Activated CD8-positive, alpha-beta memory T cell treated with anti-CD3 and anti-CD28 coated beads for 36 hours (primary cell): ENCODE measurements around the gene PSAT1. TPM values are rescaled to one million over a fixed set of nuclear protein-coding genes. Genes with fewer than 3 reads are reported as not detected.

ENCODE experiments used
- CTCF ChIA-PET: fragments of 350-600 bp; sonication (Branson Sonifier 250); formaldehyde crosslinking; loops from one replicate; lab custom pipeline; 2021; ENCODE audit warnings: antibody characterized with exemption; lab: Charles Lee
- POLR2A ChIA-PET: fragments of 350-600 bp; sonication (Branson Sonifier 250); formaldehyde crosslinking; loops from one replicate; lab custom pipeline; 2021; ENCODE audit warnings: antibody characterized with exemption; lab: Charles Lee
- total RNA-seq, 2 experiments: library from RNA; stranded (reverse); gene quantifications; one replicate each; pipeline ENCODE4 v1.2.3, GENCODE V29; 2021

PSAT1 gene
- total RNA-seq, 2 experiments from 2014 or later, result 160 to 163 TPM

DNA sequence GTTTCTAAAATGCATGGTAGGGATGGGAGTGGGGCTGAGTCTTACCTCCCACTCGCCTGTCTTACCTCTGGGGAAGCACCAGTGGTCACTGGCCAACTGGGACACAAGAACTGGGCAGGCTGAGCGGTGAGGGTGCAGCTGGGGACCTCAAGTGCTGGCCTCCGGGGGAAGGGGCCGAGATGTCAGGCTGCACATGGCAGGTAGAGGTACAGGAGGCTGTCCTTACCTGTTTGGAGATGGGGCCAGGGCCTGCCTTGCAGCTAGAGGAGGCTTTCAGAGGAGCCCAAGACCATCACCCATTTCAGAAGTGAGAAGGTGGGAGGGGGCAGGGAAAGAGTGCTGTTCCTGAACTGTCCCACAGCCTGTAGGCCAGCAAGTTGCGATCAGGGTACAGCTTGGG lies 14.2 kb downstream of the PSAT1 start:
- POLR2A ChIA-PET, result no interaction called here
- CTCF ChIA-PET, result no interaction called here

DNA sequence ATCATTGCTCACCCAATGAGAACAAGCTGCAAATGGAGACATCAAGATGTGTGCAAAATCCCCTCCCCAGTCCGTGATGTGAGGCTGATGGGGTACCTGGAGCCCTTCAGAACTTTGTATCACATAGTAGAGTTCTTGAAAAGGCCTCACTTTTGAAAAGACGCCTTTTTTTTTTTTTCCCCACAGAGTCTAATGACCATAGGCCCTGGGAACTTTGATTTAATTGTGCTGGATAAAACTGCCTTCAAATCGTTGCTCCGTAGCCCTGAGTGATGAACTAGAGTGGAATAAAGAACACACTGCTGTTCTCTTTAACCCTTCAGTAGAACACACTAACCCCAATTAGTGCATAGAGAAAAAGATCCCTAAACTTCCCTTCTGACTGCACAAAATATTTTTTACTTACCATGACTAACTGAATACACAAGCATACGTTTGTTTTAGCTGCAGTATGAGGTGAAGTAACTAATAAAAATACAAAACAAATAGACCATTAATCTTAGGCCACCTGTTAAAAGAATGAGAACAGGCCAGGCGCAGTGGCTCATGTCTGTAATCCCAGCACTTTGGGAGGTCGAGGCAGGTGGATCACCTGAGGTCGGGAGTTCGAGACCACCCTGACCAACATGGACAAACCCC lies 15.1 kb downstream of the PSAT1 start:
- ChIA-PET POLR2A (no interaction called here), CTCF (no interaction called here)

DNA sequence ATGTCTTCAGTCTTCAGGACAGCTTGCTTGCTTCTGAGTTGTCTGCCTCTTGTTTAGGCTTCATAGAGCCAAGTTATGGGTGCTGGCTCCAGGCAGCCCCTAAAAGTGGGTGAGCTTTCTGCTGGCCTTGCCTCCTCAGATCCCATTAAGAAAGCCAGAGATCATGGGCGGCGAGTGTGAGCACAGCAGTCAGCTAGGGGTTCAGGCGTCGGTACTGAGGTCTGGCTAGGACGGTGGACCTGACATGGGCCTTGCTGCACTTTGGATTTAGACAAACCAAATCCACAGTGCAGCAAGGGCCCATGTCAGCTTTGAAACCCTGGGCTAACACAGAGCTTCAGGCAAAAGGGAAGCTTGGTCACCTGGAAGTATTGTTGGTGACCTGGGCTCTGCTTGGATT lies 17.6 kb downstream of the PSAT1 start:
- ChIA-PET CTCF (no interaction called here), POLR2A (interaction anchor here (0.9 to 1.3 kb wide), 2 partner anchors 17 to 18 kb away, joined by 3 to 7 read pairs; partner anchors contain the start of gene PSAT1)

DNA sequence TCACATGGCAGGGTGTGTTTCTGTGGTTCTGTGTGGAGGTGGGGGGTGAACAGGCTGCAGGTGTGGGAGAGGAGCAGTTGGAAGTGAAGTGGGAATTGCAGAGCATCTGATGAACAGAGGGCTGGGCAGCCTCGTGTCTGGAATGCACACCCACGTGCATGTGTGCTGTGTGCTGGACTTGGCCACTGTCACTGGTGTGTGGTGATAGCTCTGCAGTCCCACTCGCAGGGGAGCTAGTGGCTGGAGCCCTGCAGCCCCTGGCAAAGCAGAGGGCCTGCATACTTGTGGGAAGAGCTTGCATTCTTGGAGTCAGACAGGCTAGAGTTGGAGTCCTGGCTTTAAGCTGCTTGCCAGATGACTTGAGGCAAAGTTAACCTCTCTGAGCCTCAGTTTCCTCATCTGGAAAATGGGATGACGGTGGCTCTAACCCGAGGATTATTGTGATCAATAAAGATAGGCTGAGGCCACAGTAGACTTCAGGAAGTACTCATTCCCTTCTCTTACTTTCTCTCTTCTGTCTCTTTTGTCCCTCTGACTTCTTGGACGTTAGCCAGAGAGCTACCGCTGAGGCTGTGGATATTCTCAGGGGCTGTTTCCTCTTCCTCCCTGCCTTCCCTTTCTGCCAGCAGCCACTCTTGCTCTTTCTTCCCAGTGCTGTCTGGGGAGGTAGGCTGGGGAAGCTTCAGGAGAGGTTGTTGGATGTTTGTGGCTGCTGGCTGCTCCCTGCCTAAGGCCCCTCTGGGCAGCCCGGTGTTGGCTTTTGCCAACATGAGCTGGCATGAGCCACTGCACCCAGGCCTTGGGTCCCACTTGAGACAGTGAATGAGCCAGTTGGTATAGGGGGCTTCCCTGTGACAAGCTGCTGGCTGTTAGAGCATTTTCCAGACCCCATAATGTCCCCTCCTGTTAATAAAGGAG lies 18.3 kb downstream of the PSAT1 start:
- ChIA-PET POLR2A (interaction anchor here (0.9 to 1.3 kb wide), 2 partner anchors 18 kb away, joined by 3 to 7 read pairs; partner anchors contain the start of gene PSAT1), CTCF (interaction anchor here (1.3 kb wide), 1 partner anchor 17 kb away, joined by 3 read pairs; no protein-coding TSS in a partner anchor)

DNA sequence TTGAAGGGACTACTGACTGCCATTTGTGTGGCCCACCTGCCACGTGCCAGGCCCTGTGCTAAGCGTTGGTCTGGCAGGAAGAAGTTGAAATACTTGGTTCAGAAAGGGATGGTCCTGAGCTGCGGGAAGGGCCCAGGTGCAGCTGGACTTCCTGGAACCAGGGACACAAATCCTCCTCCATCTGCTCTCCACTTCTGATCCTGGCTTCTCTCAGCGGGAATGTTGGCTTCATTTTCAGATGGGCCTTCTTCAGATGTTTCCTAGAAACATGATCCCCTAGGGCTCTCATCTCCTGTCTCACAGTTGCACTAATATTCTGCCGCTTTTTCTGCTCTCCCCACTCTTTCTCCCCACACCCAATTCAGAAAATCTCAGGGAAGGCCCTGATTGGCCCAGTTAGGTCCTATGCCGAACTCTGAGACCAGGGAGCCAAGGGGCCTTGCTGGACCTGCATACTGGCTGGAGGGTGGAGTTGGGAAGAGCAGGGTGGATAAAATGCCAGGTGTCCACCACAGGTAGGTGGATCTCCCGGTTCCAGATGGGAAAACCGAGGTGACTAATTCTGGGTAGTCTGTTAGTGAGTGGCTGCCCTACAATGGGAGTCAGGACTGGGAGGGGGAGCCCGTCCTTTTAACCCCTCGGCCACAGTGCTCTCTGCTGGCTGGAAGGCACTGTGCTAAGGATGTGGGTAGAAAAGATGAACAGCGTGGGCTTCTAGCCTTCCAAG lies 19.4 kb downstream of the PSAT1 start:
- ChIA-PET CTCF (interaction anchor here (1.3 kb wide), 1 partner anchor 18 kb away, joined by 3 read pairs; no protein-coding TSS in a partner anchor), POLR2A (no interaction called here)

DNA sequence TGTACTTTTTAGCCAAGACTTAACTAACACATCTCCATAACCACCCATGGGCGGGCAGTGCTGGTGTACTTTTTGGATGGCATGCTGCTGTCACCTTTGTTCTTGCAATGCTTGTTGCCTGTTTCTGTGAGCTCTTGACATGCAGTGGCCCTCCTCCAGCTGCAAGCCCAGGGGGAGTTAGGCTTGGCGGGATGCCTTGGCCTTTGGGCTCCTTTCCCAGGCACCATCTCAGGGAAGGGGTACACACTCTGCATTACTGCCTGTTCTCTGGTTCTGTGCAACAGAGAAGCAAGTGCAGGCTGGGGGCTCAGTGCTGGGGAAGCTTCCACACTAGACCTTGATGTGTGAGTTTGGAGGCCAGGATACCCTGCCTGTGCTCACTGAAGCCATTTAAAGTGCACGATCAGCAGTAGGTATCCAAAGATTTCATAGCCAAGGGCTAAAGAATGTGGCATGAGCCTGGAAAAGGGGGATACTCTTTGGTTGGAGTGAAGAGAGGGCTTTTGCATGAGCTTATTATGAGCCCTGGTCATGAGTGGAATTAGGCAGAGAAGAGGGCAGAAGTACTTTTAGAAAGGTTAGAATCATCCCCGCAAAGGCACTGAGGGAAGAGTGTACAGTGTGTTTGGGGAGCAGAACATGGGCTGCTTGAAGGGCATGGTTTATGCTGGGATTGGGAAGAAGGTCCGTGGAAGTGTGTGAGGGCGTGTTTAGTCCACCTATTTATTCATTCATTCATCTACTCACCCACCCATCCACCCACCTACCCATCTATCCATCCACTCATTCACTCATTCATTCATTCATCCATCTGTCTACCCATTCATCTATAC lies 22.5 kb downstream of the PSAT1 start:
- ChIA-PET CTCF (no interaction called here), POLR2A (no interaction called here)

DNA sequence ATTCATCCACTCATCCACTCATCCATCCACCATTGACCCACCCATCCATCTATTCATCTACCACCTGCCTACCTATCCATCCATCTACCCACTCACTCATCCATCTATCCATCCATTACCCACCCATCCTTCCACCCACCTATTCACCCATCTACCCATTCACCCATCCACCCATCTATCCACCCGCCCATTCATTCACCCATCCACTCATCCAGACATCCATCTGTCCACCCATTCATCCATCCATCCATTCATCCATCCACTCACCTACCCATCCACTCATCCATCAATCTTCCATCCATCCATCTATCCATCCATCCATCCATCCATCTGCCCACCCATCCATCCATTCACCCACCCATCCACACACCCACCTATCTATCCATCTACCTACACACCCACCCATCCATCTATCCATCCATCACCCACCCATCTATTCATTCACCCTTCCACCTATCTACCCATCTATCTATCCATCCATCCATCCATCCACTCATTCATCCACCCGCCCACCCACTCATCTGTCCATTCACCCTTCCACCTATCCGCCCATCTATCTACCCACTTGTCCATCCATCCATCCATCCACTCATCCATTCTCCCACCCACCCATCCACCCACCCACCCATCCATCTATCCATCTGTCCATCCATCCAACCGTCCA lies 23.2 kb downstream of the PSAT1 start:
- ChIA-PET CTCF (no interaction called here), POLR2A (no interaction called here)

DNA sequence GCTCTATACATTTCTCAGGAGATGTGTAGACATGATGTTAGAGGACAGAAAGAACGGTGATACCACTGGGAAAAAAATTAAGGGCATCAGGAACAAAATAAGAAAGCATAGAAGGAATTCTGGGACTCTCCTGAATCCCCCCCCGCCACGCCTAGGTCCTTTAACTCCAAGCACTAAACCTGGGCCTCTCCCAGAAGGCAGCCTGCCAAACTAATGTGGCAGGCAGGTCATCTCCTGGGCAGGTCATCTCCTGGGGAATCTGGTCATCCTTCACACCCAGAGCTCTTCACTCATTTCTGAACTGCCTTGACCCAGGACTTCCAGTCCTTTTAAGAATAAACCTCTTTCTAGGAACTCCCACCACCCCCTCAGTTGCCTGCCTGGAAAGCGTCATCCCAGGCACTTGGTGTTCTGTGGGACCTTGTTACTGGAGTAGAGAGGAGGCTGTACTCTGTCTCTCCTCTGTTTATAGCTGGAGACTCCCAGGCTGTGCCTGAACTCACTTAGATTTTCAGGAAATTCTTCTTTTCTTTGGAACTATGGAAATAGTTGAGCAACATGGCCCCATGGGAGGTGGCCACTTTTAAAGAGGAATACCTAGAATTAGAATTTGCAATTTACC lies 24.1 kb downstream of the PSAT1 start:
- CTCF ChIA-PET, result interaction anchor here (1.0 kb wide), 1 partner anchor 73 kb away, joined by 3 read pairs; no protein-coding TSS in a partner anchor
- POLR2A ChIA-PET, result no interaction called here

DNA sequence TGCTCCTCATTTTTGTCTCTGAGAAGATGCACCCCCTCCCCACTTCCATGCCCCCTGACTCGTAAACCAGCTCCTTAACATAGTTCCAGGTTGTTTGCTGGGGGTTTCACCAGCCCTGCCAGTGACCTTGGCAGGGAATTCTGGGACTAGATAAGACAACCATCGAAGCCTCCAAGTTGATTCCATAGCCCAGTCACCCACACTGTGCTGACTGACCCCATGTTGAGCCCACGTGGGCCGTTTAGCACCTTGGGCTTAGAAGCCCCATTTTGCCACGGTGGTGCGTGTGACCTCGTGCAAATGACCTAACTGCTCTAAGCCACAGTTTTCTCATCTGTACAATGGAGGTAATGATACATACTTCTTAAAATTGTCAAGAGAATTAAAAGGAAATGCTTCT lies 24.6 kb downstream of the PSAT1 start:
- ChIA-PET POLR2A (no interaction called here), CTCF (interaction anchor here (1.0 kb wide), 1 partner anchor 74 kb away, joined by 3 read pairs; no protein-coding TSS in a partner anchor)

DNA sequence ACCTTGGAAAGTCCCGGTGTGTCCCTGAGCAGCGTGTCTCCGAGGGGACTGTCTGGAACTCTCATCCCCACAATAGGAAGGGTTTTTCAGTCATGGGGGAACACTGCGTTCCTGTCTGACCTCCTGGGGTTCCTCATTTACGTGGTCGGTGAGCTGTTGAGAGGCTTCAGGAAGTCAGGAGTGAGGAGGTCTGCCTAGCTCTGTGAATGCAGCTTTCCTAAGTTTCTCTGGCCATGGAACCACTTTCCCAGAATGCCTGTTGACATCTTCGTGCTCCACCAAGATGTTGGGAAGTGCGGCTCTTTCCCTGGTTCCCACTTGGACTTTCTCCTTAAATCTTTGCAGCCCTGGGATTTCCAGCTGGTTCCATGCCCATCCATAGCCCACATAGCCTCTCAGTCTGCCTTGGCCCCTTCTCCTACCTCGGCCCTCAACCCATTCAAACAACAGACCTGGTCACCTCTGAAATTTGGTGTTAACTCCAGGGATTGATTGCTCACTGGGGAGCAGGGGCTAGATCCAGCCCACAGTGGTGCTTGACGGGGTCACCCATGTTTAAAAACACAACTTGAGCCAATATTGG lies 27.2 kb downstream of the PSAT1 start:
- POLR2A ChIA-PET, result interaction anchor here (1.1 kb wide), 1 partner anchor 27 kb away, joined by 3 read pairs; the partner anchor contains the start of gene PSAT1
- CTCF ChIA-PET, result no interaction called here

DNA sequence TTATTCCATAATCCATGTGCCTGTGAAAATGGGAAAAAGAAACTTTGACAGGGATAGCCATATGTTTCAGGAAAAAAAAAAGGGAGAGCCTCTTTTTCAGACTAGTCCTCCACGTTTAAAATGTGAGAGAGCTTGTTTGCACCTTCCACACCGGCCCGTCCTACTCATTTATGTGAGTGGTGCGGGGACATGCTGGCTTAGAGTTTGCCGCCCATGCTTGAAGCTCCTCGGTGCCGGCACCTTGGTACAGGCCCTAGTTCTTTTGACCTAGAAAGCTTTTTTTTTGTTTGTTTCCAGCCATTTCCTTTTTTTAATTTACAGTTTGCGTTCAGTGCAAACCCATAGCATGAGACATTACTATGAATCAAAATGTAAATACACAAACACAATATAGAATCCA lies 27.8 kb downstream of the PSAT1 start:
- ChIA-PET POLR2A (interaction anchor here (1.1 kb wide), 1 partner anchor 28 kb away, joined by 3 read pairs; the partner anchor contains the start of gene PSAT1), CTCF (no interaction called here)

DNA sequence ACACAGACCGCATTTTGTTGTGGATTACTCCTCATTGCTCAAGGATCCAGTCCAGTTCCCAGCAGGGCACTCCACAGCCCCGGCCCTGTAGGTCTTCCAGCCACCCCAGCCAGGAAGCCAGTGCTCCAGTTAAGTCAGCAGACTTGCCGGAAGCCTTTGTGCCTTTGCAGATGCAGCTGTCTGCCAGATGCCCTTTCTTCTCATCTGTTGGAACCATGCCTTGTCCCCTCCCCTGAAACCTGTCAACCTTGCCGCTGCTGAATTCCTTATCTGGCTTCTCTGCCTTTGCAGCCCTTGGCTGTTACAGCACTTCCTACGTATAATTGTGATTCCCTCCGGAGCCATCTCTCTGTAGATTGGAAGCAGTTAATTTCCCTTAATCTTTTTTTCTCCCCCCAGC lies 28.4 kb downstream of the PSAT1 start:
- POLR2A ChIA-PET, result no interaction called here

DNA sequence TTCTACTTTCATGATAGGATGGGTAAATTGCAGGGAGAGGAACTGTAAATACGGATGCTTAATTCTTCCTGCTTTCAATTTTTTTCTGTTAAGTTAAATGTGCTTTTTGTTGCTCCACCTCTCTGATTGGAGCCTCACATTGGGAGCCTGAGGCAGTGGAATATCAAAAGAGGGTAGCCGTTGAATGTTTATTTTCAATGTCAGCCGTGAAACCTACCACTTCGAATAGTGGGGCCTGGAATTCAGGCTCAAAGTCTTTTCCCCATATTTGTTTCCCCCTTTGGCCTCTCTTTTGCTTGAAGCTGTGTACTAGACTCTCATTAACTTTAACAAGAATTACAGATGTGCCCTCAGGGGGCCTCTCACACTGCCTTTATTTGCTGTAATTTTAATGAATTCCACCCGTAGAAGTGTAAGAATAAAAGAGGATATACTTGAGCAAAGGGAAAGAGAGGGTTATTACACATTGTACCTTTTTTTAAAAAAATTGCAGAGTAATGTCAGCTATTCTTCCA lies 29.0 kb downstream of the PSAT1 start:
- POLR2A ChIA-PET, result no interaction called here

More for the DNA sequence above, 28.4 kb downstream of the PSAT1 start:
- CTCF ChIA-PET, result no interaction called here

DNA sequence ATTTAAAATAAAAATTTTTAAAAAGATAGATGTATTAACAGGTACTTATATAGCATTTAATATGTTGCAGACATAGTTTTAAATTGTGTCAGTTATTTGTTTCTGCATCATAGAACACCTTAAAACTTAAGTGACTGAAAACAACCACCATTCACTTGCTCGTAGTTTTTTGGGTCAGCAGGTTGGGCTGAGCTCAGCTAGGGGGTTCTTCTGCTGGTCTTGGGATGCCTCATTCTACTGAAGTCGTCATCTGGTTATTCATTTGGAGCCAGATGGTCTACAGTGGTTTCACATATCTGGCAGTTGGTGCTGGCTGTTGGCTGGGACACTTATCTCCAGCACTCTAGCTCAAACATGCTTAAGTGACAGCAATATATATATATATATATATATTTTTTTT lies 29.6 kb downstream of the PSAT1 start:
- POLR2A ChIA-PET, result no interaction called here
- CTCF ChIA-PET, result no interaction called here

More for the DNA sequence above, 29.0 kb downstream of the PSAT1 start:
- CTCF ChIA-PET, result no interaction called here

DNA sequence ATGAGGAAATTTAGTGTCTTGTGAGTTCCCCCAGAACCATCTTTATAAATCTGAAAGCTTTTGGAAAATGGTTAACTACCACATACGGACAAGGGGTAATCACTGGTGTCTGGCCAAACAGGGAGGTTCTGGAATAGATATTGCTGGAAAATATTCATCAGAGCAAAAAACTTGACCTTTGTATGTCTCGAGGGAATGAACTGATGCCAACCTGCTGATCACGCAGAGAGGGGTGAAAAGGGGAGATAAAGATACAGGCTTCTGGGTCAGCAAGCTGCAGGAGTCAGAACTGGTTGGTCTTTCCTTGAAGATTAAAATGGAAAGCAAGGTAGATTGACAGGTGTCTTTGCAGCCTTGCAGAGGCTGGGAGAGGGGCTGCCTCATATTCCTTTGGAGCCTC lies 35.5 kb downstream of the PSAT1 start:
- CTCF ChIA-PET, result no interaction called here
- POLR2A ChIA-PET, result no interaction called here

DNA sequence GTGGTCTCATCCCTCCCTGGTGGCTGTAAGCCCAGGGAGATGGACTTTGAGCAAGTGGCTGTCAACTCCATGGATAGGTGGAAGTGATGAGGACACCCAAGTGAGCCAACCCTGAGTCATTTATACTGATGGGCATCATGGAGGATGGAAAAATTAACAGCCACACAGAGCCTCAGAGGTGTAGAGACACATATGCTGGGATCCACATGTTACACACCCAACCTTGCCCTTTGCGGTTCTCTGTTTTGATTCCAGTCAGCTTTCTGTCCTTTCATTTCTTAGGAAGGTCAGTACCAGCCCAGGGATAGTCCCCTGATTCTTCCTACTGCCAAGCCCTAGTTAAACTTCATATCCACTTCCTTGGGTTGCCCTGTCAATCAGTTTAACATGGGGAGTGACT lies 51.9 kb downstream of the PSAT1 start:
- CTCF ChIA-PET, result no interaction called here
- POLR2A ChIA-PET, result no interaction called here

DNA sequence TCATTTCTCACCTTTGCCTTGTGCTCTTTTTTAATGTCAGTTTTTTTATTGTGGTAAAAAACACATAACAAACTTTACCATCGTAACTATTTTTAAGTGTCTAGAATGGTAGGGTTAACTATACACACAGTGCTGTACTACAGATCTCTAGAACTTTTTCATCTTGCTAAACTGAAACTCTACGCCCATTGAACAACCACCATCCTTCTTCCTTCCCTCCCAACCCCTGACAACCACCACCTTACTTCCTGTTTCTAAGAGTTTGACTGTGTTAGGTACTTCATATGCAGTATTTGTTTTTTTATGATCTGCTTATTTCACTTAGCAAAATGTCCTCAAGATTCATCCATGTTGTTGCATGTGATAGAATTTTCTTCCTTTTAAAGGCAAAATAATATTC lies 54.9 kb downstream of the PSAT1 start:
- POLR2A ChIA-PET, result no interaction called here

More for the DNA sequence above, 54.9 kb downstream of the PSAT1 start:
- CTCF ChIA-PET, result no interaction called here
